H54 (cell line): Measurements from ENCODE around the gene FFAR2.
"Not testable (repeated sequence)": the region's sequence is repeated elsewhere in the genome, so short reads cannot be mapped to it uniquely, and the experiment has no call there.

ENCODE experiments used
- DNase-seq: peaks from one replicate; pipeline ENCODE4 v3.0.0; 2011; ENCODE audit warnings: low spot score, mixed read lengths; ENCODE audit not compliant: insufficient read length
- FAIRE-seq: peaks from 3 replicates; lab custom pipeline; 2011; peaks lifted over from hg19 to GRCh38; lab: Jason Lieb, UNC
- POLR2A ChIP-seq: IDR thresholded peaks from 2 replicates; pipeline ENCODE4 v1.6.1; 2011; ENCODE audit warnings: low read depth, mild to moderate bottlenecking, low read length

The FFAR2 gene

GRCh38 chr19:35474104-35474503, 26.0 kb downstream of the FFAR2 start:
- no peak for TF ChIP-seq POLR2A
- DNase-seq (no peak), FAIRE-seq (no peak)

GRCh38 chr19:35474594-35474993, 26.5 kb downstream of the FFAR2 start:
- FAIRE-seq, DNase-seq: not testable (repeated sequence)

- FAIRE-seq: no peak
- DNase-seq: no peak
- no peak for TF ChIP-seq POLR2A
Observed at GRCh38 chr19:35476149-35476548, 28.1 kb downstream of the FFAR2 start.

GRCh38 chr19:35478794-35479677, 31.0 kb downstream of the FFAR2 start:
- DNase-seq: no peak
- TF ChIP-seq POLR2A: no peak
- no peak for FAIRE-seq

- no peak for DNase-seq
- TF ChIP-seq POLR2A: no peak
- no peak for FAIRE-seq
Observed at GRCh38 chr19:35483089-35483488, 35.0 kb downstream of the FFAR2 start.

- TF ChIP-seq POLR2A: no peak
- DNase-seq (no peak), FAIRE-seq (no peak)
Observed at GRCh38 chr19:35484252-35485036, 36.4 kb downstream of the FFAR2 start.

- DNase-seq (no peak), FAIRE-seq (no peak)
- no peak for TF ChIP-seq POLR2A
Observed at GRCh38 chr19:35486268-35486708, 38.2 kb downstream of the FFAR2 start.

GRCh38 chr19:35487656-35488182, 39.7 kb downstream of the FFAR2 start:
- DNase-seq: no peak
- no peak for TF ChIP-seq POLR2A
- FAIRE-seq: no peak

- TF ChIP-seq POLR2A: no peak
- DNase-seq: no peak
- no peak for FAIRE-seq
Observed at GRCh38 chr19:35488677-35489076, 40.6 kb downstream of the FFAR2 start.

GRCh38 chr19:35490364-35490763, 42.3 kb downstream of the FFAR2 start, which contains the start of gene KRTDAP:
KRTDAP (minus strand) TSS chr19:35490464; CDS start chr19:35490442, 22 bp downstream.
- FAIRE-seq (no peak), DNase-seq (no peak)
- no peak for TF ChIP-seq POLR2A

- DNase-seq (no peak), FAIRE-seq (no peak)
- TF ChIP-seq POLR2A: no peak
Observed at GRCh38 chr19:35491836-35492360, 43.8 kb downstream of the FFAR2 start.

GRCh38 chr19:35493971-35494370, 45.9 kb downstream of the FFAR2 start:
- TF ChIP-seq POLR2A: no peak
- no peak for DNase-seq
- no peak for FAIRE-seq

GRCh38 chr19:35495107-35496064, 47.3 kb downstream of the FFAR2 start:
- no peak for TF ChIP-seq POLR2A
- DNase-seq (peak; percentile 93), FAIRE-seq (no peak)
